Measurements from ENCODE around the gene POM121.
"Not testable (repeated sequence)": the region's sequence is repeated elsewhere in the genome, so short reads cannot be mapped to it uniquely, and the experiment has no call there.

DNA sequence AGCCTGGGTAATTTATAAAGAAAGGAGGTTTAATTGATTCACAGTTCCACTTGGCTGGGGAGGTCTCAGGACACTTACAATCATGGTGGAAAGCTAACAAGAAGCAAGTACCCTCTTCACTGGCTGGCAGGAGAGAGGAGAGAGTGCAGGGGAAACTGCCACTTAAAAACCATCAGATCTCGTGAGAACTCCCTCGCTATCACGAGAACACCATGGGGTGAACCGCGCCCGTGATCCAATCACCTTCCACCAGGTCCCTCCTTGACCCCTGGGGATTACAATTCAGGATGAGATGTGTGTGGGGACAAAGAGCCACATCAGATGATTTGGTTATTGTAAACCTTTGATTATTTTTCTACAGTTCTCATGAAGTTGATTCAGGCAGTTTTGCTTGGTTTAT is 20.2 kb upstream of the POM121 start:
- not testable (repeated sequence) for TF ChIP-seq EZH2phosphoT487 (IDR thresholded peaks at IDR 0.05; ENCODE audit: borderline replicate concordance, low read depth, low read length)
- TF ChIP-seq, protein P1, sequence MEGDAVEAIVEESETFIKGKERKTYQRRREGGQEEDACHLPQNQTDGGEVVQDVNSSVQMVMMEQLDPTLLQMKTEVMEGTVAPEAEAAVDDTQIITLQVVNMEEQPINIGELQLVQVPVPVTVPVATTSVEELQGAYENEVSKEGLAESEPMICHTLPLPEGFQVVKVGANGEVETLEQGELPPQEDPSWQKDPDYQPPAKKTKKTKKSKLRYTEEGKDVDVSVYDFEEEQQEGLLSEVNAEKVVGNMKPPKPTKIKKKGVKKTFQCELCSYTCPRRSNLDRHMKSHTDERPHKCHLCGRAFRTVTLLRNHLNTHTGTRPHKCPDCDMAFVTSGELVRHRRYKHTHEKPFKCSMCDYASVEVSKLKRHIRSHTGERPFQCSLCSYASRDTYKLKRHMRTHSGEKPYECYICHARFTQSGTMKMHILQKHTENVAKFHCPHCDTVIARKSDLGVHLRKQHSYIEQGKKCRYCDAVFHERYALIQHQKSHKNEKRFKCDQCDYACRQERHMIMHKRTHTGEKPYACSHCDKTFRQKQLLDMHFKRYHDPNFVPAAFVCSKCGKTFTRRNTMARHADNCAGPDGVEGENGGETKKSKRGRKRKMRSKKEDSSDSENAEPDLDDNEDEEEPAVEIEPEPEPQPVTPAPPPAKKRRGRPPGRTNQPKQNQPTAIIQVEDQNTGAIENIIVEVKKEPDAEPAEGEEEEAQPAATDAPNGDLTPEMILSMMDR (conservative IDR thresholded peaks at IDR 0.05; ENCODE audit: low read length) = not testable (repeated sequence)

Measured in OCI-LY7 (cell line).